Ovary (tissue), 9 donors: ENCODE data around the gene ACAN. TPM values are rescaled to one million over a fixed set of nuclear protein-coding genes. Genes with fewer than 3 reads are reported as not detected.

Source experiments
- DNase-seq, 5 donors: peaks; one replicate each; pipeline ENCODE4 v3.0.0-alpha.2; 2019 to 2020
- H3K27ac ChIP-seq, 2 donors: fragments of 200-600 bp; one replicate each; pipeline versions ENCODE4 v1.5.1 to v1.8.0; 2019 to 2022
- H3K27me3 ChIP-seq: fragments of 200-600 bp; one replicate; pipeline ENCODE4 v1.8.0; 2022
- H3K36me3 ChIP-seq: fragments of 200-600 bp; sonication (generic); one replicate; pipeline ENCODE4 v1.5.1; 2019
- H3K4me1 ChIP-seq: one replicate; pipeline ENCODE4 v1.8.1; 2013; ENCODE audit warnings: mild to moderate bottlenecking, moderate library complexity; ENCODE audit not compliant: insufficient read depth
- H3K4me3 ChIP-seq: fragments of 200-600 bp; sonication (generic); one replicate; pipeline ENCODE4 v1.5.1; 2017
- H3K9me3 ChIP-seq, 2 donors: fragments of 200-600 bp in 1 of 2; sonication (generic) in 1 of 2; one replicate each; pipeline versions ENCODE4 v1.5.1 to v1.8.1; 2013 to 2019; ENCODE audit warnings: mild to moderate bottlenecking in 1 of 2, moderate library complexity in 1 of 2
- CTCF ChIP-seq, 3 donors: fragments of 450-650 bp in 2 of 3; fragments of 200-600 bp in 1 of 3; IDR thresholded peaks; one replicate each; pipeline versions ENCODE4 v1.5.1 to v1.8.0; 2016 to 2022; ENCODE audit warnings: antibody characterized with exemption in 3 of 3, mild to moderate bottlenecking in 1 of 3
- EP300 ChIP-seq: sonication (generic); formaldehyde crosslinking; IDR thresholded peaks from one replicate; pipeline ENCODE4 v1.6.1; 2017; ENCODE audit warnings: antibody characterized with exemption
- POLR2A ChIP-seq: fragments of 450-650 bp; IDR thresholded peaks from one replicate; pipeline ENCODE4 v1.6.1; 2017; ENCODE audit warnings: antibody characterized with exemption, mild to moderate bottlenecking, moderate library complexity
- whole genome bisulfite sequencing, 3 donors: extraction: QIAGEN DNeasy Blood & Tissue Kit in 1 of 3; methylation state at CpG; one replicate each; pipeline versions ENCODE4 v1.1.5 to v1.1.7; 2013 to 2017; 5-methylcytosine and 5-hydroxymethylcytosine counted together
- intact Hi-C, 4 donors: fragments of 100-400 bp; cut with DNase I; formaldehyde crosslinking; loops; one replicate each; pipeline versions ENCODE4 v1.11.0 to v1.15.1; 2022 to 2023
- polyA plus RNA-seq, 2 donors: library from polyadenylated mRNA; stranded (reverse); fragments of 200-250 nt in 1 of 2; fragments of 350-450 nt in 1 of 2; fragmentation: Illumina TruSeq in 1 of 2; extraction: RNeasy Lipid Tissue Mini Kit (QIAGEN cat#74804) in 1 of 2; gene quantifications; one replicate each; pipeline ENCODE4 v1.2.3, GENCODE V29; 2013 to 2014
- total RNA-seq, 7 donors: library from RNA; depleted of rRNA in 2 of 7; stranded (reverse); fragments of >200 nt in 2 of 7; fragmentation: NEBNext Ultra II Directional in 3 of 7; extraction: Animal tissue kit (Norgen Biotek cat#: 25700) in 3 of 7; gene quantifications; one replicate each; pipeline versions ENCODE4 v1.1.0 to v1.2.4, GENCODE V29; 2016 to 2023
- donor health status: DM: no; HTN: no; CAD: no; lungs with moderate emphysema.
- donor health status: DM: no; HTN: no; CAD: no.
- donor health status: Bipolar disorder and iron deficiency.
- donor health status: DM: yes; HTN: yes; CAD: no.
- donor health status: DM: no; HTN: no; CAD: no.
- donor health status: DM: yes; HTN: yes; CAD: no.

The ACAN gene
- total and polyA plus RNA-seq, 9 donors, result 0.11 to 5.1 (median 0.54) TPM; not detected in 1

- Histone ChIP-seq H3K27me3 (no peaks in the 10 kb centered on the region), H3K27ac (no peak overlapping the region), H3K36me3 (no peaks in the 10 kb centered on the region), H3K9me3 (no peaks in the 10 kb centered on the region), H3K4me1 (no peaks in the 10 kb centered on the region), H3K4me3 (no peak overlapping the region)
- intact Hi-C loops, result loop anchor here (5.0 to 10.0 kb wide), 4 partner anchors 183 to 365 kb away; partner anchors contain the start of gene AEN (in 2 of the 4)
- no peak for DNase-seq
- TF ChIP-seq POLR2A (no peak), CTCF (IDR thresholded peaks at IDR 0.05) (no peak), EP300 (no peak)
- 88 to 91% (median 88%) methylated on average over 16 of the region's 16 CpGs for WGBS, 3 donors
Observed at GRCh38 chr15:88839961-88840360, 36.7 kb downstream of the ACAN start.

- H3K4me1 ChIP-seq, result no peaks in the 10 kb centered on the region
- H3K27me3 ChIP-seq, result no peaks in the 10 kb centered on the region
- intact Hi-C loops, result no loop called here
- no peak for DNase-seq
- H3K4me3 ChIP-seq, result no peak overlapping the region
- H3K36me3 ChIP-seq, result no peaks in the 10 kb centered on the region
- WGBS, 3 donors, result 86 to 100% (median 93%) methylated on average over 1 of the region's 1 CpG
- TF ChIP-seq EP300, result no peak
- TF ChIP-seq POLR2A, result no peak
- no peak for TF ChIP-seq CTCF (IDR thresholded peaks at IDR 0.05)
- no peaks in the 10 kb centered on the region for H3K9me3 ChIP-seq
- H3K27ac ChIP-seq, result no peak overlapping the region
Observed at GRCh38 chr15:88841236-88841635, 38.0 kb downstream of the ACAN start.

GRCh38 chr15:88842156-88842555 is 38.9 kb downstream of the ACAN start:
- Histone ChIP-seq H3K4me3 (no peak overlapping the region), H3K27ac (no peak overlapping the region), H3K27me3 (no peaks in the 10 kb centered on the region), H3K36me3 (no peaks in the 10 kb centered on the region), H3K9me3 (no peaks in the 10 kb centered on the region), H3K4me1 (no peaks in the 10 kb centered on the region)
- no peak for DNase-seq
- WGBS, 3 donors, result 86 to 87% (median 86%) methylated on average over 4 of the region's 4 CpGs
- intact Hi-C loops, result no loop called here
- TF ChIP-seq CTCF (IDR thresholded peaks at IDR 0.05) (no peak), POLR2A (no peak), EP300 (no peak)

- Histone ChIP-seq H3K27me3 (no peaks in the 10 kb centered on the region), H3K4me1 (no peaks in the 10 kb centered on the region), H3K9me3 (no peaks in the 10 kb centered on the region), H3K27ac (no peak overlapping the region), H3K36me3 (no peaks in the 10 kb centered on the region), H3K4me3 (no peak overlapping the region)
- WGBS, 3 donors, result 93 to 95% (median 95%) methylated on average over 21 of the region's 21 CpGs
- TF ChIP-seq POLR2A (no peak), CTCF (IDR thresholded peaks at IDR 0.05) (no peak), EP300 (no peak)
- DNase-seq, result no peak
- intact Hi-C loops, result no loop called here
Observed at GRCh38 chr15:88843334-88843733, 40.1 kb downstream of the ACAN start.
